K562 (cell line): ENCODE results near the gene SLC28A3. TPM values are rescaled to one million over a fixed set of nuclear protein-coding genes. Genes with fewer than 3 reads are reported as not detected.
A peak's percentile ranks its signal among the peaks of the same experiment; 100 is the strongest.

Experiments used
- ARID4B ChIP-seq: sonication (generic); formaldehyde crosslinking; IDR thresholded peaks from 2 replicates; pipeline ENCODE4 v1.8.0; 2022; ENCODE audit warnings: mild to moderate bottlenecking, missing genetic modification reagents
- MGA ChIP-seq: fragments of 450-650 bp; IDR thresholded peaks from 2 replicates; pipeline ENCODE4 v1.6.1; 2016; ENCODE audit warnings: mild to moderate bottlenecking, moderate library complexity
- PTTG1 ChIP-seq: fragments of 450-650 bp; IDR thresholded peaks from 2 replicates; pipeline ENCODE4 v1.6.1; 2016; ENCODE audit warnings: low read depth, mild to moderate bottlenecking, missing genetic modification characterization, missing compliant biosample characterization
- VEZF1 ChIP-seq: fragments of 200-800 bp; sonication (Bioruptor generic); IDR thresholded peaks from 2 replicates; pipeline ENCODE4 v1.6.1; 2017; ENCODE audit warnings: missing genetic modification characterization, missing compliant biosample characterization
- polyA plus RNA-seq, 8 experiments: library from polyadenylated mRNA; depleted of rRNA in 4 of 8; stranded (reverse) in 5 of 8; unstranded in 3 of 8; fragments of >200 nt; fragmentation: Nextera tagmentation in 2 of 8; fragmentation: Illumina TruSeq in 1 of 8; extraction: Ambion mirVana in 2 of 8; extraction: Trizol in 1 of 8; gene quantifications; 2 replicates each; pipeline versions ENCODE4 v1.2.1 to v1.2.3, GENCODE V29; 2011 to 2014; ENCODE audit warnings: inconsistent platforms in 1 of 8, missing spikeins in 1 of 8
- total RNA-seq, 7 experiments: library from RNA; depleted of rRNA in 6 of 7; stranded (reverse); fragments of >200 nt in 6 of 7; fragmentation: Illumina TruSeq in 2 of 7; extraction: Trizol in 2 of 7; gene quantifications; 2 replicates each; pipeline versions ENCODE4 v1.2.1 to v1.2.3, GENCODE V29; 2011 to 2021; ENCODE audit warnings: low replicate concordance in 1 of 7
- TF ChIP-seq, protein P1 (sequence below), 2 experiments: IDR thresholded peaks; 2 replicates each; pipeline ENCODE4 v1.6.1; 2011; ENCODE audit warnings: borderline replicate concordance in 1 of 2, control low read depth in 1 of 2, low read depth in 1 of 2, low read length in 1 of 2, mild to moderate bottlenecking in 1 of 2, mixed read lengths in 1 of 2, moderate library complexity in 1 of 2; ENCODE audit not compliant: insufficient read depth in 1 of 2, insufficient read length in 1 of 2, poor library complexity in 1 of 2, severe bottlenecking in 1 of 2; ENCODE audit errors: extremely low read depth in 1 of 2
- TF ChIP-seq, protein P2 (sequence below): fragments of 450-650 bp; IDR thresholded peaks from 2 replicates; pipeline ENCODE4 v1.6.1; 2016; ENCODE audit warnings: low read depth, mild to moderate bottlenecking, moderate library complexity

SLC28A3 gene
- total and polyA plus RNA-seq, 9 of the 15 experiments (the other 6 are each of a cell fraction or from before 2014, with no cell fraction given): not detected

DNA sequence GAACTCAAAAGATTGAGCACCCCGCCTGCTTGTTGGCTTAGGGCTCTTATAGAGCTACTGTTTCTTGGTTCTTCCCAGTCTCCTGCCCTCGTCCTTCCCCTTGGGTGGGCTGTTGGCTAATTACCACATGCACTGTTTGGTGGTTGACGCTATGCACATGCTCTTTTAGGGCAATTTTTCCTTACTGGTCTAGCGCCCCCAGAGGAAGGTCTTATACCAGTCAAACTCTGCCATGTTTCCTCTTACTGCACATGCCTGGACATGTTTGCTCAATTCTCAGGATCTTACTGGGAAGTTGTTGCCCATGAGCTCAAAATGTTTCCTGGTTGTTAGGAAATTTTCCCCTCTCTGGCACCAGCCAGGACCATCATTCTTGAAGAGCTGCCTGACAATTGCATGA, 101.9 kb downstream of the SLC28A3 start (continued):
- peak; percentile 48 for TF ChIP-seq MGA
- TF ChIP-seq, protein P1, sequence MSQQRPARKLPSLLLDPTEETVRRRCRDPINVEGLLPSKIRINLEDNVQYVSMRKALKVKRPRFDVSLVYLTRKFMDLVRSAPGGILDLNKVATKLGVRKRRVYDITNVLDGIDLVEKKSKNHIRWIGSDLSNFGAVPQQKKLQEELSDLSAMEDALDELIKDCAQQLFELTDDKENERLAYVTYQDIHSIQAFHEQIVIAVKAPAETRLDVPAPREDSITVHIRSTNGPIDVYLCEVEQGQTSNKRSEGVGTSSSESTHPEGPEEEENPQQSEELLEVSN (IDR thresholded peaks at IDR 0.05; ENCODE audit: borderline replicate concordance in 1 of 2, extremely low read depth in 1 of 2, insufficient read depth in 1 of 2, insufficient read length in 1 of 2, low read depth in 1 of 2, low read length in 1 of 2, poor library complexity in 1 of 2, severe bottlenecking in 1 of 2): peak in 1 of 2 experiments; percentile 48
- no peak for TF ChIP-seq VEZF1 (CRISPR knock-in tag)
- TF ChIP-seq PTTG1: no peak
- TF ChIP-seq, protein P2, sequence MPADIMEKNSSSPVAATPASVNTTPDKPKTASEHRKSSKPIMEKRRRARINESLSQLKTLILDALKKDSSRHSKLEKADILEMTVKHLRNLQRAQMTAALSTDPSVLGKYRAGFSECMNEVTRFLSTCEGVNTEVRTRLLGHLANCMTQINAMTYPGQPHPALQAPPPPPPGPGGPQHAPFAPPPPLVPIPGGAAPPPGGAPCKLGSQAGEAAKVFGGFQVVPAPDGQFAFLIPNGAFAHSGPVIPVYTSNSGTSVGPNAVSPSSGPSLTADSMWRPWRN: no peak
- no peak for TF ChIP-seq ARID4B (CRISPR knock-in tag)
